RWPE1 (cell line): Measurements from ENCODE around the gene CDC42EP1.

Experiments used
- CTCF ChIA-PET: fragments of 350-600 bp; sonication (Branson Sonifier 250); formaldehyde crosslinking; extraction: SDS; loops from one replicate; lab custom pipeline; 2021; lab: Yijun Ruan, JAX
- POLR2A ChIA-PET: fragments of 400-600 bp; formaldehyde crosslinking; extraction: SDS; loops from one replicate; lab custom pipeline; 2020; ENCODE audit warnings: antibody characterized with exemption; ENCODE audit not compliant: low non-redundant PET; lab: Yijun Ruan, JAX
- DNase-seq: peaks from one replicate; pipeline ENCODE4 v3.0.0; 2012; ENCODE audit warnings: low spot score
- H3K27ac ChIP-seq: fragments of 450-650 bp; 2 replicates; pipeline ENCODE4 v1.5.1; 2017
- CTCF ChIP-seq: fragments of 450-650 bp; conservative IDR thresholded peaks from 2 replicates; pipeline ENCODE4 v1.5.1; 2017; ENCODE audit warnings: low read depth, mild to moderate bottlenecking

CDC42EP1 gene

GRCh38 chr22:37569009-37569920 is 9.0 kb downstream of the CDC42EP1 start:
- CTCF ChIA-PET = interaction anchor here (0.6 to 2.9 kb wide), 4 partner anchors 25 to 77 kb away, joined by 3 to 38 read pairs (median 10); no protein-coding TSS in a partner anchor
- no peak for DNase-seq
- peak overlapping the region; percentile 16 for H3K27ac ChIP-seq
- POLR2A ChIA-PET = no interaction called here
- TF ChIP-seq CTCF = no peak

GRCh38 chr22:37569921-37570660 is 9.8 kb downstream of the CDC42EP1 start:
- no peak for TF ChIP-seq CTCF
- no peak for DNase-seq
- ChIA-PET POLR2A (no interaction called here), CTCF (interaction anchor here (0.6 to 1.9 kb wide), 2 partner anchors 31 to 78 kb away, joined by 3 to 7 read pairs; no protein-coding TSS in a partner anchor)
- peak overlapping the region; percentile 16 for H3K27ac ChIP-seq

GRCh38 chr22:37570661-37570976 is 10.3 kb downstream of the CDC42EP1 start:
- ChIA-PET POLR2A (no interaction called here), CTCF (interaction anchor here (1.9 kb wide), 1 partner anchor 32 kb away, joined by 7 read pairs; no protein-coding TSS in a partner anchor)

GRCh38 chr22:37571258-37571991 is 11.1 kb downstream of the CDC42EP1 start:
- CTCF ChIA-PET = interaction anchor here (1.1 kb wide), 1 partner anchor 33 kb away, joined by 3 read pairs; no protein-coding TSS in a partner anchor
- POLR2A ChIA-PET = no interaction called here
- H3K27ac ChIP-seq = no peak overlapping the region
- TF ChIP-seq CTCF = peak; percentile 20; the same call in 1 of the 2 replicates
- DNase-seq = no peak

More at GRCh38 chr22:37570661-37570976, 10.3 kb downstream of the CDC42EP1 start:
- no peak for DNase-seq
- H3K27ac ChIP-seq = no peak overlapping the region
- no peak for TF ChIP-seq CTCF

- H3K27ac ChIP-seq = no peak overlapping the region
- no peak for TF ChIP-seq CTCF
- no peak for DNase-seq
- CTCF ChIA-PET = interaction anchor here (1.1 kb wide), 1 partner anchor 33 kb away, joined by 3 read pairs; no protein-coding TSS in a partner anchor
- POLR2A ChIA-PET = no interaction called here
Measured at GRCh38 chr22:37571992-37572373, 11.7 kb downstream of the CDC42EP1 start.
